ENCODE data around the gene SYNM.
"Not testable (repeated sequence)": the region's sequence is repeated elsewhere in the genome, so short reads cannot be mapped to it uniquely, and the experiment has no call there.

The SYNM gene

DNA sequence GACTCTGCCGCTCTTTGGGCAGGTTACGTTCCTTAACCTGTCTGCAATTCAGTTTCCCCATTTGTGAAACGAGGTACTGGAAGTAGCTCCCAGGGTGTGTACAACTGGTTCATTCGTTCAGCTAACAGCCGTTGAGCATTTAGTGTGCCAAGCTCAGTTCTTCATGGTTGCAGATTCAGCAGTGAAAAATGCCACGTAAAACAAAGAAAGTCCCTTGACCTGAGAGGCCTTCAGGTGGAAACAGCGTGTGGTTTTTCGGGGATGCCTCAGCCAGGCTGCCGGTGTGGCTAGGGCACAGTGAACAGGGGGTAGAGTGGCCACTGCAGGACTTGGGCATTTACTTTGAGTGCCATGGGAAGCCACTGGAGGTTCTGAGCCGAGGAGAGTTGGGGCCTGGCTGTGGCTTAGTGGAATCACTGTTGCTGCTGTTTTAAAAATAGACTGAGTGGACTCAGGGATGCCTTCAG lies 4.7 kb downstream of the SYNM start:
- DNase-seq: no peak

DNA sequence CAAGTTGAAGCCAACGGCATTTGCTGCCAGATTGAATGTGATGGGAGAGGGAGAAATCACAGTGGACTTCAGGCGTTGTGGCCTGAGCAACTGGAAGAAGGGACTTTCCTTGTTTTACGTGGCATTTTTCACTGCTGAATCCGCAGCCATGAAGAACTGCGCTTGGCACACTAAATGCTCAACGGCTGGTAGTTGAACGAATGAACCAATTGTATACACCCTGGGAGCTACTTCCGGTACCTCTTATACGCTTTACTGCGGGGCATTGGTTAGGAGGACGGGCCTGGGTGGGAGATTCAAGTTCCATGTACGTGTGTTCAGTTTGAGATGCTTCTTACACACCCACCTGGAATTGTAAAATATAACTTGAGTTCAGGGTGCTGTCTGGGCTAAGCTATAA lies 5.2 kb downstream of the SYNM start:
- DNase-seq: no peak

DNA sequence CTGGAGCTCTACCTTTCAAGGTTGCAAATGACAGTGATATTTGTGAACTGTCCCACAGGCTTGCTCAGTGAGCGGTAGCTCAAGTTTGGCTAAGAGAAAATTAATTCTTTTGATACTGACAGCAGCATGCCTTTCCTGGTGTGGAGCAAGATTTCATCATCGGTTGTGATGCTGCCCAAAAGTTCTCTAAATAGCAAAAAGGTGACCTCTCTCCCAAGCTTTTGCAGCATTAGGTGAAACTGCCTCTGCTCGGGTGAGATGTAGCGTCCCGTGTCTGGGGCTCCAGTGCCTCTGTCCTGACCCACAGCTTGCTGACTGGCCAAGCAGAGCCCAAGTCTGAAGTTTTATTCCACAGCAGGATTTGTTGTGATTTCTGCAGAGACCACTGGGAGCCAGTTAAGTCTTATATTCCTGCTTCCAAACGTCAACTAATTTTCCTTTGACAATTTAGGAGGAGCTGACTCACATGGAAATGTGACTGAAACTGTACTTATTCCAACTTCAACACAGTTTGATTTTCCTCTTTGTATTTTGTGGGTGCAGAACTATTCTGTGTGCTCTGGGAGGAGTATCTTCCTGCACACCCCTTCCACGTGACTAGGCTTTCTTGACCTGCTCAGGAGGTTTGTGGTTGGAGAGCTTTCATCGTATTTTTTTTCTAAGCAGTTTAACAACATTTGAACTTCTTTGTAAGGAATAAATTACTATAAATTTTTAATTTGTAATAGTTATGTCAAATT lies 5.9 kb downstream of the SYNM start:
- DNase-seq: no peak

DNA sequence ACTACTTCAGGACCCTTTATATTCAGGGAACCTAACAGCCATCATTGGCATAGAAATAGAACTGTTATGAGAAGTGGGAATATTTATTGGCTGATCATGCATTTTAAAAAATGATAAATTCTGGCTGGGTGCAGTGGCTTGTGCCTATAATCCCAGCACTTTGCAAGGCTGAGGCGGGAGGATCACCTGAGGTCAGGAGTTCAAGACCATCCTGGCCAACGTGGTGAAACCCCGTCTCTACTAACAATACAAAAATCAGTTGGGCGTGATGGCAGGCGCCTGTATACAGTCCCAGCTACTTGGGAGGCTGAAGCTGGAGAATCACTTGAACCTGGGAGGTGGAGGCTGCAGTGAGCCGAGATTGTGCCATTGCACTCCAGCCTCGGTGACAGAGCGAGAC lies 6.8 kb downstream of the SYNM start:
- not testable (repeated sequence) for DNase-seq

DNA sequence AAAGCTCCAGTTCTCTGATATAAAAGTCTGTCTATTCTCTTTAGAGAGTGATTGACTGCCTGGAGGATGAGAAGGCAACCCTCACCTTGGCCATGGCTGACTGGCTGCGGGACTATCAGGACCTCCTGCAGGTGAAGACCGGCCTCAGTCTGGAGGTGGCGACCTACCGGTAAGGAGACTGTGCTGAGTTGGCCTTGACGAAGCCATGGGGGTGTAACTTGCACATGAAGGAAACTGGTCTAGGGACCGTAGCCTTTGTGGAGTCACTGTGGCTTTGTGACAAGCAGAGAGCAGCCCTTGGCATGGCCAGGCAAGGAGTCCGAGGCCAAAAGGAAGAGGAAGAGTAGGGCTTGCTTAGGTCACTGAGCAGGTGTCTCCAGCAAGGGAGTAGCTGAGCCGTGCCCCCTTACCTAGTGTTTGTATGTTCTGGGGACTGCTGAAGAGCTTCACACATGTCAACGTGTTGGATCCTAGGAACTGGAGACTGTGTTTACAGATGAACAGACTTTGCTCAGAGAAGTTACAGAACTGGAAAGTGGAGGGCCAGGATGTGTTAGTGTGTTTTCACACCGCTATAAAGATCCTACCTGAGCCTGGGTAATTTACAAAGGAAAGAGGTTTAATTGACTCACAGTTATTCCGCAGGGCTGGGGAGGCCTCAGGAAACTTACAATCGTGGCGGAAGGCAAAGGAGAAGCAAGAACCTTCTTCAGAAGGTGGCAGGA lies 8.8 kb downstream of the SYNM start:
- DNase-seq: no peak

DNA sequence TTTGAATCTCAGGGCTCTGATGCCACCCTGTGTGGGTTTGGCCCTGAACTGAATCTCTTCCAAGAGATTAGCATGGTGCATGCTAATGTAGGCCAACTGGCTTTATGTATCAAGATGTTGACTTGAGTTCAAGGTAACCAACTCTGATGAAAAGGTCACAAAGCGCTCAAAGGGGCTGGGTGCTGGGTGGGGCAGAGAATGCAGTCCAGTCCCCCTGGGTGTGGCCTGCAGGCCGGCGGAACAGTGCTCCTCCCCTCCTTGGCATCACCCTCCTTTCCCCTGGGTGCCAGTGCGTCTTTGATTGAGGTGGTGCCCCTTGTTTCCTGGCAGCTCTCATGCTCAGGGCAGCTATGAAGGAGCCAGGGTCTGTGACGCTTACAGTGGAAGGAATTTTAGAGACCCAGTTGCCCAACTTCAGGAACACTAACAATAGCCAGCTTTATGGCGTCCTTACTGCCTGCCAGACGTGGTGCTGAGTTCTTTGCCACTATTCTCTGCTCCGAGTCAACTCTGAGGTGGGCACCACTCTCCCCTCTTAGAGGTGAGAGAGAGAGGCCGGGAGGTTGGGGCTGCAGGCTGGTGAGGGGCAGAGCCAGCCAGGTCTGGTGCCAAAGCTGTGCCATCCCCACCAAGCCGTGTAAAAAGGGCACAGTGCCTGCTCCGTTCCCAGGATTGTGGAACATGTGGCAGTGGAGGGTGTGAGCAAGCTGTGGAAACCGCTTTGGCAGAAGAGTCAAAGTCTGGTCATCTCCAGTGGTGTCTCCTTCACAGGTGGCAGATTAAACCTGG lies 9.8 kb downstream of the SYNM start:
- DNase-seq: no peak

DNA sequence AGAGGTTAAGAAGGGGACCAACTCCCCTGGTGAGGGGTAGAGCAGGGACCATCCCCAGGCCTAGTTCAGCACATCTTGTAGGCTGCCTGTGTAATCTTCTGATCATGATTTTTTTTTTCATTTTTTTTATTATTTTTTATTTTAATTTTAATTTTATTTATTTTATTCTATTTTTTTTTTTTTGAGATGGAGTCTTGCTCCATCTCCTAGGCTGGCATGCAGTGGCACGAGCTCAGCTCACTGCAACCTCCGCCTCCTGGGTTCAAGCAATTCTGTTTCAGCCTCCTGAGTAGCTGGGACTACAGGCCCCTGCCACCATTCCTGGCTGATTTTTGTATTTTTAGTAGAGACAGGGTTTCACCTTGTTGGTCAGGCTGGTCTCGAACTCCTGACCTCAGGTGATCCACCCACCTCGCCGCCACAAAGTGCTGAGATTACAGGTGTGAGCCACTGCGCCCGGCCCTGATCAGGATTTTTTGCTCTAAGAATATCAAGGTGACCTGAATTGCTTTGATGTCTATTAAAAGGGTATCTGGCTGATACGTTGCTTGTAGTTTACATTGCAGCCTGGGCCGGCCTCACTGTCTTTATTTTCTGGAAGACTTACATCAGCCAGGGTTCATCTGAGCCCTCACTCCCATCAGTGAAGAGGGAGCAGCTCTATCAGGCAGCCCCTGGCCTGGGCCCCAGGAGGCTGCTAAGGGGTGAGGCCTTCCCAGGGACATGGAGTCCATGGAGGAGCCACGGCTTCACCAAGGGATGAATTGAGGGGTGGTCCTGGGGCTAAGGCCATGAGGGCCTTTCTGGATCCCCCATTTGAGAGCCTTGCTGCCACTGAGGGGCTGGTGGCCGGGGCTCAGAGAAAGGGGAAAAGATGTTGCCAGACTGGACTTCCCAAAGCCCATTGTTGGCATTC lies 10.7 kb downstream of the SYNM start:
- DNase-seq: no peak

DNA sequence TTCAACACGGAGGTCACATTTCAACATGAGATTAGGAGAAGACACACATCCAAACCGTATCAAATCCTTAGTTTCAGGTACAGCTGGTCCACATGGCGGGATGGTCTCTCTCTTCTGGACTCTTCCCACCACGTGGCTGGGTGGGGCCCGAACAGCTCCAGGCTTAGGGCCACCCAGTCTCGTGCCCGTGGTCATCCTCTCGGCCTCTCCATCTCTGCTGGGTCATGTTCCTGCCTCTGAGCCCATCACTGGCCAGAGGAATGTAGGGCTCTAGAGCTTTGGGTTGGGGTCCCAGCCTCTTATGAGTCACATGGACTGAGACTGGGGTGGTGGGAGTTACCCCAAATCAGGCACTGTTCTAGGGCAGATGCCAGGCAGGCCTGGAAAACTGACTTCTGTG lies 12.2 kb downstream of the SYNM start:
- DNase-seq: no peak

DNA sequence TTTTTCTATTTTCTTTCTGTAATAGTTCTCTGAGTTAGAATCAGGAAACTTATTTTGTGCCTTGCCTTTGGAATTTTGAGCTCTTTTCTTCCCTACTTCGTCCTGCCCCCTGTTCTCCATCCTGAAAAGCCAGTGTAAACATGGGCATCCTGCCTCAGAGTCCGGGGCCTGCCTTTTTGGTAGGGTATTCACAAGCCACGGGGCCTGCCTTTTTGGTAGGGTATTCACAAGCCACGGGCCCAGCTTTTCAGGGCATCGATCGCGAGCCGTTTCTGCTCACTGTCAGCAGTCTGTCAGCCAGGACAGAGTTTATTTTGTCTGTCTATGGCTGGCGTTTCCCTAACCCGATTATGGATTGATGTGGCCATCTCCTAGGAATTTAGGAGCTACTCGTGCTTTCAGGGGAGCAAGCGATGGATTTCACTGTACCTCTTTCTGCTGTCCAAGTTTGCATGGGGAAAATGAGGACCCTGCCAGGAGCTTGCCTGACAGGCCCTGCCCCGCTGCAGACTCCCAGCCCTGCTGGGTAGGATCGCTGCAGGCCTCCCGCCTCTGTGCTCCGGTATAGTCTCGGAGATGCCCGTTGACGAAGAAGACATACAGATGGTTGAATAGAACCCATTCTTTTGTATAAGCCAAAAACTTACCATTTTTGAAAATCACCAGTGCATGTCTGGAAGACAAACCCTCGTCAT lies 12.8 kb downstream of the SYNM start:
- DNase-seq: no peak

DNA sequence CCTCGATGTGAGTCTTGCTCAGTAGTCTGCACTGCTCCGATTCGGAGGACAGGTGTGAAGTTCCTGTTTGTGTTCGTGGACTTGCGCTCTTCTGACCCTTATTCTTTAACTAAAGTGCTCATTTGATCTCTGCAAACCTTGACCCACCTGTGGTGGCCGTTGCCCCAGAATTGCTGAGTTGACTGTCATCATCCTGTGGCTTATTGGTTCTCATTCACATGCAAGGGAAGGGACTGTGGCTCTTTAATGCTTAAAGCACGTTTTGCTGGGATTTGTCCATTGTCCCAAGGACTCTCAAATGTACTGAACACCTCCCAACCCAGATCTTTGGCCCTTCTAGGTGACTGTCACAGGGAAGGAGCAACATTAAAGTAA lies 13.4 kb downstream of the SYNM start:
- no peak for DNase-seq

DNA sequence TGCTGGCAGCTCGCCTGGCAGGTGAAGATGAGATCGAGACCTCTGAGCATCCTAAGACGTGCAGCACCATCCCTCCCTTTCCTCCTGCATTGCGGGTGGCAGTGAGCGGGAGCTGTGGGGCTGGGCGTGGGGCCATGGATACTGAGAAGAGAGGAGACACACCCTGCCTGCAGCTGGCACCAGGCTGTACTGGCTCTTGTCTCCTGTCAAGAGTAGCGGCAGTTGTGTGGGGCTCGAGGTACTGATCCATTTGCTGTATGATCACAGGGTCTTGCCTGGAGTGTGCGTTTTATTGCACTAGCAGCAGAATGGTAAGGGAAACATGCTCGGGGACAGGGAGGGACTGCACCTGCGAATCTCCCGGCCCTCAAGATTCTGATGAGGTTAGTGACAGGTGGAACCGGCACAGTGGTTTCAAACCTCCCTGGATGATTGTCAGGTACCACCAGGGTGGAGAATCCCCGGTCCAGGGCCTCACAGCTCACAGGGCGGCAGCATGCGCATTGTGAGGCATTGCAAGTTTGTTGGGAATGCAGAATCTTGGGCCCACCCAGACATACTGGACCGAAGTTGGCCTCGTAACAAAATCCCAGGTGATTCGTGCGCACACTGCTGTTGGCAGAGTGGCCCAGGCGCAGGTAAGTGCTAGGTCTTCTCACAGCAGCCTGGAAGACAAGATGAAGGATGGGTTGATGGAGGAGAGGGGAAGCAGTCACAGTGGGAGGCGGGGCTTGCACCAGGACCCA lies 14.1 kb downstream of the SYNM start:
- DNase-seq: no peak

DNA sequence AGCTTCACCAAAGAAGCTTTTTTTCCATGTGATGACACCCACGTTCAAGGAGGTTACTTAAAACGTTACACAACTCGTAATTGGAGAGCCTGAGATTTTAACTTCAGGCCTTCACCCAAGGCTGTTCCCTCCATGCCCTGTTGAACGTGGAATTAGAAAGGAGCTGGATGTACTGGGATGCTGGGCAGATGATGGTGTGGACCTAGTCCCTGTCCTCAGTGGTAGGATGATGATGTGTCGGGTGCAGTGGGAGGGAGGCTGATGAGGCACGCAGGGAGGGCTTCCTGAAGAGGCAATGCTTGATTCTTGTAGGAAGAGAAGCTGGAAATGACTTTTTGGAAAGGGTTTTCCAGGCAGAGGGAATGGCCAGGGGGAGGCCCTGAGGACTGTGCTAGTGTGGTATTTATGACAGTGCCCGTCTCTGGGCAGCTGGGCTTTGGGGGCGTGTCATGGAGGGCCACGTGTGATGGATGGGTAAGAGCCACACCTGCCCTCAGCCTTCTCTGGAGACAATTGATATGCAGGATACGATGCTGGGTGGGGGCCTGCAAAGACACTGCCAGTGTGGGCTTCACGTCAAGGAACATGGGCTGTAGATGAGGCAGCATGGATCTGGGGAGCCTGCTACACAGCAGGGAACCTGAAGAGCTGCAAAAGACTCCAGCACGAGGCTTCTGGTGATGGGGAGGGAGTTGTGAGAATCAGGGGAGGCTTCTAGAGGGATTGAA lies 15.3 kb downstream of the SYNM start:
- DNase-seq: no peak

DNA sequence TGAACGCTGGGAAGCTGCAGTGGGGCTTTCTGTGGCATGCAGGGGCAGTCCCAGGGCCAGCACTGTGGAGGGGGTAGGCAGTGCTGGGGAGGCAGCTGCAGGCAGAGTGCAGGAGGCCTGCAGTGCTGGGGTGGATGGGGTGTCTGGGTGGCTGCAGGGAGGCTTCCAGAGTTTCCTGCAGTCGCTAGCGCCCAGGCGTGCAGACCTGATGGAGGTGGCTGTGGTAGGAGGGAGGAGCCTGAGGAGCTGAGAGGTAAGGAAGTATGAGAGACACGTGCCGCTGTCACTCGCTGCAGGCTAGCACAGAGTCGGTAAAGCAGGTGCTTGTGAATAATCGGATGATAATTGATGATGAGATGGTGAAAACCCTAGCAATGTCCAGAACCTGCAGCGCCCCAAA lies 16.3 kb downstream of the SYNM start:
- DNase-seq: no peak

DNA sequence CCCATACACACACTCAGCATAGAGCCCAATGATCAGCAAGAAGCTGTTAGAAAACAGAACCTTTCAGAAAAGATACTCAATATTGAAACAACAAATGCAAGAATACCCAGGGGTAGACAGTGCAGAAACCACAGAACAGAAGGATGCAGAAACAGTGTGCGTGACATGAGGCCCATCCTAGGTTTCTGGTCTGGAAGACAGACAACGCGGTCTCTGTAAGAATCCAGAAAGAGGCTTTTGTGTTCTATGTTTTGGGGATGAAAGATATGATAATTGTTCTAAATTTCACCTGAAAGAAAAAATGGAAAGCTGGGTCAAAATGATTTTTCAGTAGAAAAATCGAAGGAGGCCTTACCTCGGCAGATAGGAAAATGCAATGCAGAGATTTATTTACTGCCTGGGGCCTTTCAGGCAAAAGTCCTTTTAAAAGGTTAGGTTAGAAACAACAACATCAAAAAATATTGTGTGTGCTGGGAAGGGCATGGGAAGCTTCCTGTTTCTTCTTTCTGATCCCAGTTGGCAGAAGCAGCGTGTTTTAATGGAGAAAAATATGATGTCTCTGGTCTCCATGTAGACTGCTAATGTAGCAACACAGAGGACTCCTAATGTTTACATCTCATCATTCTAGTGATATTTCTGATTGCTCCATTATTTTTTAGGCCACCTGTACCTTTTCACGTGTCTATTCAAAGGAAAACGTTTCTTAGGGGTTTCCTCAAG lies 17.0 kb downstream of the SYNM start:
- DNase-seq: no peak

DNA sequence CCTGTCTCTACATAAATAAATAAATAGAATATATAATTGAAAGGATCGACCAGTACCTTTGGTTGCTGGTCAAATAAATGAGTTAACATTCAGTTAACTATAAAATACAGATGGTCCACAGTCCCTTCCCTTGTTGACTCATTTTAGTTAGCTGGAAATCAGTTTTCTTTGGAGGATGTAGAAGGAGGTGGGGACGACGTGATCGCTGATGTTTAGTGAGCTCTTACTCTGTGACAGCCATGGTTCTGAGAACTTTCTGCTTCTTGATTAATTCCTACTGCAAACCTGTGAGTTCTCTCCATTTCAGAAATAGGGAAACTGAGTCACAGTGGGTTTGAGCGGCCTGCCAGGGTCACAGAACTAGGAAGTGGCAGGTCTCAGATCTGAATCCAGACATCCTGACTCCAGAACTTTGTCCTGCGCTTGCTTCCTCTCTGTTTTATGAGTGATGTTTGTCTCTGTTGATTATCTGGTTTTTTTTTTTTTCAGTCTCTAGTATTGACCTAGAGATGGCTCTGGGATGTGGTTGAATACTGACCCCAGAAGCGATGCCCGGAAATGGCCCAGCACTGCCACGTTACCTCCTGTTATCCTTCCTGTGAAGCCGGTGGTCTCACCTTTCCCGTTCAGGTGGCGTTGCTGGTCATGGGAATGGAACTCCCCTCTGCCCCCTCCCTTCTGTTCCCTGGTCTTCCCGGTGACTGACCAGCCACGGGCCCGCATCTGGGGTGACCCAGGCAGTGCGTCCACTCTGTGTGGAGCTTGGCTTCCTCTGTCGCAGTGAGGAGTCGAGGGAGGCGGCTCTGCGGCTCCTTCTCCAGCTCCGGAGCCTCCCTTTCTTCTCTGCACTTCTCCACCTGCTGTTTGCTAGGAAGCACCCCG lies 18.2 kb downstream of the SYNM start:
- no peak for DNase-seq

DNA sequence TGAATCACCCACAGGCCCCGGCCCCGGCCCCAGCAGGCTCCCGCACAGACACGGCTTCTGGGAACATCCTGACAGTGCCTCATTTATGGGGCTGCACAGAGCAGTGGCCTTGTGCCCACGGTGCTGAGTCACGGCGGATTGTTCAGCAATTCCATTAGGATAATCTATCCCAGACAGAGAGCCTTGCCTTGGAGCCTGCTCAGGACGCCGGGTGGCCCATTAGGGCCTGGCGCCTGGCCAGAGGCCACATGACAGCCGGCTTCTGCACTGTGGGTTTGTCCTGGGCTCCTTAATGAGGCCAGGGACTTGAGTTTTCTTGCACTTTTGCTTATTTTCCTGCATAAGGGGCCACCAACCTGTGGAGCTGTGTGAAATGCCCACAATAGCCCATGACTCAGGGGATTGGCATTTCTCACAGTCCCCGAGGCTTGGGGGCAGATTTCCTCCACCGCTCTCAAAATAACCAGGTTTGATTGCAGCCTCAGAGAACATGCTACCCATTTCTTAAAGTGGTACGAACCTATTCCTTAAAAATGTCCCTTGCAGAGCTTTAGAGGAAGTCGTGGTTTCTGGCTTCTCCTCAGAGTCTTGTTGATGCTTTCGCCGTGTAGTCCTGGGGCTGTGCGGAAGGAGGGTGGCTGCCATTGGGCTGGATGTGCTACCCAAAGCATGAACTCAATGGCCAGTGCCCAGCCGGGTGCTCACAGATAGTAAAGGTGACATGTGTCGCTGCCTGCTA lies 19.0 kb downstream of the SYNM start:
- DNase-seq: no peak

DNA sequence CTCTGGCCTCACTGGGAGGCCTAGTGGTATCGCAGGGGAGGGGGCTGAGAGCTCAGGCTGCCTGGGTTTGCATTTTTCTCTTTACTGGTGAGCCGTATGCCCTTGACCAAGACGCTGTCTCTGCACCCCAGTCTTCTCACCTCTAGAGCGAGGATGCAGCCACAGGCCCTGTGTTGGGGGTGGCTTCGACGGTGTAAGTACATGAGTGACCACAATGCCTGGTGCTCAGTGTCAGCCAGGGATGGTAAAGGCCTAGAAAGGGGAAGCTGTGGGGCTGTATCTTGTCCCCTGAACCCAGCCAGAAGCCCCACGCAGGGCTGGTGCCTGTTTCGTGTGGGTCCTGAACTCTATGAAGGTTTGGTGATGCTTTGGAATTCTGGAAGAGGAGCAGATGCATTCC lies 19.8 kb downstream of the SYNM start:
- DNase-seq: no peak
